GM12865 (cell line): Measurements from ENCODE around the gene AMMECR1.

Experiments
- DNase-seq: peaks from one replicate; pipeline ENCODE4 v3.0.0; 2010; ENCODE audit warnings: low read depth
- H3K4me3 ChIP-seq: 2 replicates; pipeline ENCODE4 v1.5.1; 2011; ENCODE audit warnings: mild to moderate bottlenecking, low read depth, low read length, control low read depth
- TF ChIP-seq, protein P1 (sequence below): IDR thresholded peaks from 2 replicates; pipeline ENCODE4 v1.5.1; 2011; ENCODE audit warnings: low read length, control low read depth, low read depth, inconsistent platforms; ENCODE audit not compliant: insufficient read depth; ENCODE audit errors: missing control alignments

AMMECR1 gene

DNA sequence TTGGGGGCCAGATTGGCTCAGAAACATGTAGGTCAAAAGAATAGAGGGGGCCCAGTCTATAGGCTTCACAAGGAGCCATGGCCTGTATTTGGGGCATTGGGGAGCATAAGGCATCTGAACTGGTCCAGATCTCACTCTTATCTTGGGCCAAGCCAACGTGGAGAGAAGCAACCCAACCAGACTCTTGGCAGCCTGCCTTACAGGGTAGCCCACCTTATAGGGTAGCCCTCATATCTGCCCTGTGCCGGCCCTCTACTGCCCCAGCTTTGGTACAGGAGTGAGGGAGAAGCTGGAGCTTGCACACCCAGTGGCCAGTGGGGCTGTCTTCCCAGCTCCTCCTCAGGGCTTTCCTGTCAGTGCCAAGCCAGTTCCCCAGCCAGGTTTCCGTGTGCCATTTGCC, 142.2 kb downstream of the AMMECR1 start:
- no peak overlapping the region for H3K4me3 ChIP-seq
- DNase-seq: no peak
- TF ChIP-seq, protein P1, sequence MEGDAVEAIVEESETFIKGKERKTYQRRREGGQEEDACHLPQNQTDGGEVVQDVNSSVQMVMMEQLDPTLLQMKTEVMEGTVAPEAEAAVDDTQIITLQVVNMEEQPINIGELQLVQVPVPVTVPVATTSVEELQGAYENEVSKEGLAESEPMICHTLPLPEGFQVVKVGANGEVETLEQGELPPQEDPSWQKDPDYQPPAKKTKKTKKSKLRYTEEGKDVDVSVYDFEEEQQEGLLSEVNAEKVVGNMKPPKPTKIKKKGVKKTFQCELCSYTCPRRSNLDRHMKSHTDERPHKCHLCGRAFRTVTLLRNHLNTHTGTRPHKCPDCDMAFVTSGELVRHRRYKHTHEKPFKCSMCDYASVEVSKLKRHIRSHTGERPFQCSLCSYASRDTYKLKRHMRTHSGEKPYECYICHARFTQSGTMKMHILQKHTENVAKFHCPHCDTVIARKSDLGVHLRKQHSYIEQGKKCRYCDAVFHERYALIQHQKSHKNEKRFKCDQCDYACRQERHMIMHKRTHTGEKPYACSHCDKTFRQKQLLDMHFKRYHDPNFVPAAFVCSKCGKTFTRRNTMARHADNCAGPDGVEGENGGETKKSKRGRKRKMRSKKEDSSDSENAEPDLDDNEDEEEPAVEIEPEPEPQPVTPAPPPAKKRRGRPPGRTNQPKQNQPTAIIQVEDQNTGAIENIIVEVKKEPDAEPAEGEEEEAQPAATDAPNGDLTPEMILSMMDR: no peak

GRCh38 chrX:110175146-110175545, 142.7 kb downstream of the AMMECR1 start:
- TF ChIP-seq, protein P1: no peak
- no peak for DNase-seq
- no peak overlapping the region for H3K4me3 ChIP-seq

DNA sequence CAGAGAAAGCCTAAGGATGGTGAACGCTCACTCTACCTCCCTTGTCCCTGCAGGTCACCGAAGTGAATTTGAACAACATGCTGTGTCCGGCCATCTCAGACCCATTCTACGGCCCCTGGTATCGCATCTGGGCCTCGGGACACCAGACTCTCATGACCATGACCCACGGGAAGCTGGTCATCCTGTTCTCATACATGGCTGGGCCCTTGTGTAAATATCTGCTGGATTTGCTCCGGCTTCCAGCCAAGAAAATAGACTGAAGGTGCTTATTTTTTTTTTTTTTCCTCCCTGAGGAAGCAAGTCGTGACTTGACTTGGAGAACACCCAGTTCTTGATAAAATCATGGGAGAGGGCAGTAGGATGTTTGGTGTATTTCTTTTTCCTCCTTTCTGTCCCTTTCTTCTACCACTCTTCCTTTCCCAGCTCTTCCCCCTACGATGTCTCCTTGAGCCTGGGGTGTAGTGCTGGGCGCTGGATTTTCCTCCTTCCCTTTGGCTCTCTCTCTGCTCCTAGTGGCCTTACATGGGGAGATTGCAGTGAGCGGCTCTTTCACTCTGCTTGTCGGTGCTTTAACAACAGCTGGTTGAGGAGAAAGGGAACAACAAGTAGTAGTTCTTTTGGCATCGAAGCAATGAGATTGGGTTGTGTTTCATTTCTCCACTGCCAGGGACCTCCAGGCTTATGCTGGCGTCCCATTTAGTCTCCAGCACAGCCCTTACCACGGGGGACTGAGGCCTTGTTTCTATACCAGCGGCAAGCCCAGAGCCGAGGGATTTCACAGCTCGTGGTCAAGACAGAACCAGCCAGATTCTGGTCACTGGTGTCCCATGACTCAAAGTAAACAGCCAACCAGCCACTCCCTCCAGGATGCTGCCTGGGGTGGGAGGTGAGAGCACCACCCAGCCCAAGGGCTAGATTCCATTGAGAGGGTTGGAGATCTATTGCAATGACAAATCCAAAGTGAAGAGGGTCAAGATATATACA, 144.4 kb downstream of the AMMECR1 start:
- TF ChIP-seq, protein P1: no peak
- DNase-seq: no peak

DNA sequence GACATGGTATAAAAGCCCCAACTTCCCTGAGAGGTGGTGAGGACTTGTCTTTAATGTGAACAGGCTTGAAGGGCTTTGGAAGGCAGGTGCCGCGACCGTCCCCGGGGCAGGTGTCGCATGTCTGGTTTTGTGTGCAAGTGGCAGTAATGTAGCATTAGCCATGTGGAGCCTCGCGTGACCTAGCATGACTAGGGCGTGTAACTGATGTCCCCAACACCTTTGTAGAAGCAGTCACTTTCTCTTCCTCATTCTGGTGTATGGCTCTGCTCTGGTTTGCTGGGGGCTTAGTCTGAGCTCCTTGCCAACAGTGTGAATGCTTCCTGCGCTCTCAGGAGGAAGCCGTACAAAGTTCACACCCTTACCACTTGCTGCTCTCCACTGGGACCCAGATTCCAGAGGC, 145.7 kb downstream of the AMMECR1 start:
- peak; percentile 78 for DNase-seq
- TF ChIP-seq, protein P1: no peak
- H3K4me3 ChIP-seq: no peak overlapping the region

More for the DNA sequence above, 144.4 kb downstream of the AMMECR1 start:
- no peak overlapping the region for H3K4me3 ChIP-seq

- no peak for DNase-seq
- TF ChIP-seq, protein P1: no peak
- H3K4me3 ChIP-seq: no peak overlapping the region
Measured at GRCh38 chrX:110171442-110171841, 146.4 kb downstream of the AMMECR1 start.

- no peak for DNase-seq
- TF ChIP-seq, protein P1: no peak
- H3K4me3 ChIP-seq: no peak overlapping the region
Measured at GRCh38 chrX:110170029-110170428, 147.9 kb downstream of the AMMECR1 start.

DNA sequence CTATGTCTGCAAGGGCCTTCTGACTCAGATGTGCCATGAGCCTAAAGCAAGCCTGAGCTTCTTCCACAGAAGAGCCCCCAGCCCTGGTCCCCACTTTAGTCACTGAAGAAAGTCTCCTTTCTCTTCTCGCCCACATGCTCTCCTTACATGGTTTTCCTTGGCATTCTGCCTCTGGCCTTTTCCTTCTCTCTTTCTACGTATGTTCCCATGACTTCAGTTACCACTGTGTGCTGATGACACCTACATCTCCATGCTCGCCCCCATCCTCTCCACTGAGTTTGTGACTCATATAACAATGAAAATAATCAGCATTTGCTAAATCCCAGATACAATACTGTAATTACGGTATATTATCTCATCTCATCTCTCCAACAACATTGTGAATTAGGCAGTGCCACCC, 149.3 kb downstream of the AMMECR1 start:
- H3K4me3 ChIP-seq: no peak overlapping the region
- TF ChIP-seq, protein P1: no peak
- no peak for DNase-seq
